ENCODE measurements around the gene PPP5C.
A peak's percentile ranks its signal among the peaks of the same experiment; 100 is the strongest.

Gene PPP5C

DNA sequence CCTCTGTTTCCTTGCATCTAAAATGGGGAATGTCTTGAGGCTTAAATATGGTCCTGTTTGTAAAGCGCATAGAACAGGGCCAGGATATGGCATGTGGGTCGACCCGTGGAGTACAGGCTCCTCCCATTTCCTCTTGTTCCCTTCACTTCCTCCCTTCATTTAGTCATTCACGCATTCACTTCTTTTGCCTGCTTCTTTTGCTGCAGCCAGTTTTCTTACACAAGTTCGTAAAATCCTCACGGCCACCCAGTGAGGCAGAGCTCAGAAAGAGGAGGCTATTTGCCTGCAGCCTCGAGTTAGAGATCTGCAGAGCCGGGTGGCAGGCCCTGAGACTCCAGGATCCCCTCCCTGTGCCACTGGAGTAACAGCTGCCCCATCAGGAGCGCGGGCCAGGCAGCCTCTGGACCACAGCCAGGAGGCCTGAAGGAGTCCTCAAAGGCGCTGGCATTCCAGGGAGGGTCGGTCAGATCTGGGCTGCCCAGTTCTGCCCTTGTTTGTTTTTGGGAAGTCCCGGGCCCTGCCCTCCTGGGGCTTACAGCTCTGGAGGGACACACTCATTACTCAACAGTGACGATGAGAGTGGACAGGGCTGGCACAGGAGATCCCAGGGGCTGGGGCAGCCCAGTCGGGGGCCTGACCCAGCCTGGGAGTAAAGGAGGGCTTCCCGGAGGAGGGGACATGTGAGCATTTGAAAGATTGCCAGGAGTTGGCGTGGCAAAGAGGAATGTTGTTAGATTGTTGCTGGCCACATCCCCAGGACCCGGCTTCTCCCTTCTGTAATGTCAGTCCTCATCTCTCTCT, 4.6 kb downstream of the PPP5C start:
- Histone ChIP-seq H3K4me1 (ENCODE audit: control insufficient read depth, insufficient read depth, low read length) (peaks cover 17% of the 10 kb centered on the region), H3K4me3 (ENCODE audit: low read depth, low read length) (no peak overlapping the region), H3K27me3 (ENCODE audit: control insufficient read depth, insufficient read depth, low read length) (no peaks in the 10 kb centered on the region), H3K36me3 (ENCODE audit: control insufficient read depth, insufficient read depth, low read length) (peaks cover 59% of the 10 kb centered on the region), H3K9ac (ENCODE audit: low read depth, low read length) (no peak overlapping the region), H3K27ac (ENCODE audit: low read depth, low read length) (no peak overlapping the region), H3K9me3 (ENCODE audit: control insufficient read depth, insufficient read depth, low read length) (no peaks in the 10 kb centered on the region)

DNA sequence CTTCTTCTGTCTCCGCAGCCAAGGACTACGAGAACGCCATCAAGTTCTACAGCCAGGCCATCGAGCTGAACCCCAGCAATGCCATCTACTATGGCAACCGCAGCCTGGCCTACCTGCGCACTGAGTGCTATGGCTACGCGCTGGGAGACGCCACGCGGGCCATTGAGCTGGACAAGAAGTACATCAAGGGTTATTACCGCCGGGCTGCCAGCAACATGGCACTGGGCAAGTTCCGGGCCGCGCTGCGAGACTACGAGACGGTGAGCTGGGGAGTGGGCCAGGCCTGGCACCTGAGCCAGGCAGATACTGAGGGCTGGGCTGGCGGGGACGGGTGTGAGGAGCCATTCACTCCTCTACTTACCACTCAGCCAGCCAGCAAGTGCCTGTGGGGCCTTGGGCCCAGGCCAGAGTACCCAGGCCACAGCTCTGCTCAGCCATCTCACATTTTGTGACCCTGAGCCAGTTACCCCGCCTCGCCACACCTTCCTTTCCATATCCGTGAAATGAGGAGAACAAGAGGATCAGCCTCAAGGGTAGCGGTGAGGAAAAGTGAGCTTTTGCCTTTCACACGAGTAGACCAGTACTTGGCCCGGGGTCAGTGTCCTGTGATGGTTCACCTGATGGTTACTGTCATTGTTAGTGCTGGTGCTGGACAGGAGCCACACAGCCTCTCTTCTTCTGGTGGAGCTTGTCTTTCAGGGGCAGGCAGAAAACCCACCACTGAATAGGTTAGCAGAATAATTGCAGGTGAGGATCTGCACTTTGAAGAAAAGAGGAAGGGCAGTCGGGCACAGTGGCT, 7.0 kb downstream of the PPP5C start:
- Histone ChIP-seq H3K27me3 (ENCODE audit: control insufficient read depth, insufficient read depth, low read length) (no peaks in the 10 kb centered on the region), H3K9ac (ENCODE audit: low read depth, low read length) (no peak overlapping the region), H3K4me3 (ENCODE audit: low read depth, low read length) (no peak overlapping the region), H3K9me3 (ENCODE audit: control insufficient read depth, insufficient read depth, low read length) (no peaks in the 10 kb centered on the region), H3K27ac (ENCODE audit: low read depth, low read length) (no peak overlapping the region), H3K4me1 (ENCODE audit: control insufficient read depth, insufficient read depth, low read length) (peaks cover 13% of the 10 kb centered on the region; the same call in 1 of the 2 replicates), H3K36me3 (ENCODE audit: control insufficient read depth, insufficient read depth, low read length) (peaks cover 76% of the 10 kb centered on the region)

DNA sequence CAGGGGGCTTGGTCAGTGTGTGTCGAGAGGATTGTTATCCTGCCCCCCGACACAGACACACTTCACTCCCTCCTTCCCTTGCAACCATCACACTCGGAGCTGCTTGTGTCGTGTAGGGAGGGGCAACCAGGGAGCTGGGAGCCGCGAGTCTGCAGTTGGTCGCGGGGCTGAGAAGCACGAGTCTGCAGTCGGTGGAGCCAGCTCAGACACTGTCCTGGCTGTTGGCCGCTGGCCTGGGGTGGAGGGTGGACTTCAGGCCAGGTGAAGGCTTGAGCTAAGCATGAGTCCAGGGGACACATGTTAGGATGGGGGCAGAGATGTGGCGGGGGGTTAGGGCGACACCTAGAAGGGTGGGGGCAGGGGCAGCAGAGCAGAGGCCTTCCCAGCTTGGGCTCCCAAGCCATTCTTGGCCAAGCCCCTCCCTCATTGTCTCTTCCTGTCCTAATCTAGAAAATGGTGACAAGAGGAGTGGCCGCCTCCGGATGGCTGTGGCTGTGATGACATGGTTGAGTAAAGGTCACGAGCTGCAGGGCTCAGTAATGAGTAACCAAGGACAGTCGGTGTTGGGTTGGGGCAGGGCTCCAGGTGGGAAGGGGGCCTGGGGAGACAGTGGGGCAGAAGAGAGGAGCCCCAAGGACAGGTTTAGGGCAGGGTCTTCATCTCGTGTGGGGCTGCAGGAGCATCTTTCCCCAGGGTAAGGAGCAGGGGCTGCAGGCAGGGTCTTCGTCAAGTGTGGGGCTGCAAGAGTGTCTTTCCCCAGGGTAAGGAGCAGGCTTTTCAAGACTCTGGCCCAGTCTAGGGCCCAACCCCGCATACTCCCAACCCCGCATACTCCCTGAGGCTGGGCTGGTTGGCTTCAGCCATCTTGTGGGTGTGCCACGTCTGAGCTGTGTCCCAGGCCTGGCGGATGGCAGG, 8.6 kb downstream of the PPP5C start:
- peaks cover 82% of the 10 kb centered on the region for H3K36me3 ChIP-seq (ENCODE audit: control insufficient read depth, insufficient read depth, low read length)
- no peaks in the 10 kb centered on the region for H3K27me3 ChIP-seq (ENCODE audit: control insufficient read depth, insufficient read depth, low read length)

GRCh38 chr19:46356149-46357055, 9.5 kb downstream of the PPP5C start:
- H3K36me3 ChIP-seq (ENCODE audit: control insufficient read depth, insufficient read depth, low read length), result peaks cover 78% of the 10 kb centered on the region

More for the DNA sequence above, 8.6 kb downstream of the PPP5C start:
- Histone ChIP-seq H3K4me1 (ENCODE audit: control insufficient read depth, insufficient read depth, low read length) (peaks cover 8% of the 10 kb centered on the region; the same call in 1 of the 2 replicates), H3K9me3 (ENCODE audit: control insufficient read depth, insufficient read depth, low read length) (no peaks in the 10 kb centered on the region), H3K9ac (ENCODE audit: low read depth, low read length) (no peak overlapping the region), H3K27ac (ENCODE audit: low read depth, low read length) (peak overlapping the region; percentile 24), H3K4me3 (ENCODE audit: low read depth, low read length) (no peak overlapping the region)

GRCh38 chr19:46357846-46358583, 11.1 kb downstream of the PPP5C start:
- H3K36me3 ChIP-seq (ENCODE audit: control insufficient read depth, insufficient read depth, low read length), result peaks cover 72% of the 10 kb centered on the region
- no peak overlapping the region for H3K27ac ChIP-seq (ENCODE audit: low read depth, low read length)
- no peaks in the 10 kb centered on the region for H3K27me3 ChIP-seq (ENCODE audit: control insufficient read depth, insufficient read depth, low read length)
- no peak overlapping the region for H3K9ac ChIP-seq (ENCODE audit: low read depth, low read length)
- no peaks in the 10 kb centered on the region for H3K9me3 ChIP-seq (ENCODE audit: control insufficient read depth, insufficient read depth, low read length)
- H3K4me3 ChIP-seq (ENCODE audit: low read depth, low read length), result no peak overlapping the region
- H3K4me1 ChIP-seq (ENCODE audit: control insufficient read depth, insufficient read depth, low read length), result no peaks in the 10 kb centered on the region

More at GRCh38 chr19:46356149-46357055, 9.5 kb downstream of the PPP5C start:
- H3K4me3 ChIP-seq (ENCODE audit: low read depth, low read length), result no peak overlapping the region
- H3K4me1 ChIP-seq (ENCODE audit: control insufficient read depth, insufficient read depth, low read length), result no peaks in the 10 kb centered on the region; the same call in 1 of the 2 replicates
- H3K9ac ChIP-seq (ENCODE audit: low read depth, low read length), result no peak overlapping the region
- H3K9me3 ChIP-seq (ENCODE audit: control insufficient read depth, insufficient read depth, low read length), result no peaks in the 10 kb centered on the region
- H3K27me3 ChIP-seq (ENCODE audit: control insufficient read depth, insufficient read depth, low read length), result no peaks in the 10 kb centered on the region
- peak overlapping the region; percentile 24 for H3K27ac ChIP-seq (ENCODE audit: low read depth, low read length)

DNA sequence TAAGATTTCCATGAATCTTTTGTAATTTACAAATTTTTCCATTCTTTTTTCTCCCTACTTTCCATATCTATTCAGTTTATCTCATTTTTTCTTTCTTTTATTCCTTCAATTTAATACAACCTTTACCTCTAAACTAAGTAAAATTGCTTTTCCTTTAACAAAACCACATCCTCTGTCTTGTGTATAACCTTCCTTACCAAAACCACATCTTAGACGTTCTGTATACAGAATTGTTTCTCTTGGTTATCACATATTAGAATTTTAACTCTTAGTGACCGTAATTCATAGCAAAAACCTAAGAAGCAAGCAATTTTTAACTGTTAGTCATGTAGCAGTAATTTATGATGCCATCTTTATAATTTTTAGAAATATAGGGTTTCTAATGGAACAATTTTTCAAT, 15.0 kb downstream of the PPP5C start:
- Histone ChIP-seq H3K4me1 (ENCODE audit: control insufficient read depth, insufficient read depth, low read length) (no peaks in the 10 kb centered on the region), H3K9ac (ENCODE audit: low read depth, low read length) (no peak overlapping the region), H3K27ac (ENCODE audit: low read depth, low read length) (no peak overlapping the region), H3K9me3 (ENCODE audit: control insufficient read depth, insufficient read depth, low read length) (no peaks in the 10 kb centered on the region), H3K27me3 (ENCODE audit: control insufficient read depth, insufficient read depth, low read length) (no peaks in the 10 kb centered on the region), H3K36me3 (ENCODE audit: control insufficient read depth, insufficient read depth, low read length) (peaks cover 66% of the 10 kb centered on the region), H3K4me3 (ENCODE audit: low read depth, low read length) (no peak overlapping the region)

DNA sequence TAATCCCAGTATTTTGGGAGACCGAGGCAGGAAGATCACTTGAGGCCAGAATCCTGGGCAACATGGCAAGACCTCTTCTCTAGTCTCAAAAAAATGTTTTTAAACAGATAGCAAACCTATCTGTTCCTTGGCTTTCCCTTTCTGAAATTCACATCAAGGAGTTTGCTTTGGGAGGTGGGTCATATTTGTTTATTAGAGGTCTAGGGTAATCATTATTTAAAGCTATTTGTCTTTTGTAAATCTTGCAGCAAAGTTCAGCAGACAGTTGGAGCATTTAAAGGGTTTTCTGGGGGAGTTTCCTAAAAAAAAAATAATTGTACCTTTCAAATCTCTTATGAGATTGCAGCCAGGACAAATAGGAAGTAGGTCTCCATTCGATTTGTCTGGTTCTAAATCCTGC, 17.5 kb downstream of the PPP5C start:
- Histone ChIP-seq H3K4me3 (ENCODE audit: low read depth, low read length) (no peak overlapping the region), H3K27me3 (ENCODE audit: control insufficient read depth, insufficient read depth, low read length) (no peaks in the 10 kb centered on the region), H3K36me3 (ENCODE audit: control insufficient read depth, insufficient read depth, low read length) (peaks cover 64% of the 10 kb centered on the region), H3K27ac (ENCODE audit: low read depth, low read length) (no peak overlapping the region), H3K4me1 (ENCODE audit: control insufficient read depth, insufficient read depth, low read length) (no peaks in the 10 kb centered on the region), H3K9me3 (ENCODE audit: control insufficient read depth, insufficient read depth, low read length) (no peaks in the 10 kb centered on the region), H3K9ac (ENCODE audit: low read depth, low read length) (no peak overlapping the region)

DNA sequence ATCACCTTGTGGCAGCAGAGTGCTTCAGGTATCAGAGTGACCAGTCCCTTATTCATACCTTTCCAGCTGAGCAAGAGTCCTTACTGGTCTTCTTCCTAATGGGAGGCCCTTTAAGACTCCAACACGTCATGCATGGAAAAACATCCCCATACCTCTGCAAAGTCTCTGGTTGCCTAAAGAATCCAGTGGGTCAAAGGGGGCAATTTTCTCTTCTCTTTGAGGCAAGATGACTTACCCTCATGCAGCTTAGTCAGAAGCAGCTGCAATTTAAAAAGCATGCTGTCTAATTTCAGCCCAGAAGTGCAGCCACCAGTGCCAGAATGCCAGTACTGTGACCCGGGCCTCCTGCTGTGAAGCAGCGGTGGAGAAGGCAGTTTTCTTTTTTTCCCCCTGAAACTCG, 18.7 kb downstream of the PPP5C start:
- Histone ChIP-seq H3K27ac (ENCODE audit: low read depth, low read length) (no peak overlapping the region), H3K4me3 (ENCODE audit: low read depth, low read length) (no peak overlapping the region), H3K4me1 (ENCODE audit: control insufficient read depth, insufficient read depth, low read length) (no peaks in the 10 kb centered on the region), H3K9me3 (ENCODE audit: control insufficient read depth, insufficient read depth, low read length) (no peaks in the 10 kb centered on the region), H3K27me3 (ENCODE audit: control insufficient read depth, insufficient read depth, low read length) (no peaks in the 10 kb centered on the region), H3K9ac (ENCODE audit: low read depth, low read length) (no peak overlapping the region), H3K36me3 (ENCODE audit: control insufficient read depth, insufficient read depth, low read length) (peaks cover 68% of the 10 kb centered on the region)

DNA sequence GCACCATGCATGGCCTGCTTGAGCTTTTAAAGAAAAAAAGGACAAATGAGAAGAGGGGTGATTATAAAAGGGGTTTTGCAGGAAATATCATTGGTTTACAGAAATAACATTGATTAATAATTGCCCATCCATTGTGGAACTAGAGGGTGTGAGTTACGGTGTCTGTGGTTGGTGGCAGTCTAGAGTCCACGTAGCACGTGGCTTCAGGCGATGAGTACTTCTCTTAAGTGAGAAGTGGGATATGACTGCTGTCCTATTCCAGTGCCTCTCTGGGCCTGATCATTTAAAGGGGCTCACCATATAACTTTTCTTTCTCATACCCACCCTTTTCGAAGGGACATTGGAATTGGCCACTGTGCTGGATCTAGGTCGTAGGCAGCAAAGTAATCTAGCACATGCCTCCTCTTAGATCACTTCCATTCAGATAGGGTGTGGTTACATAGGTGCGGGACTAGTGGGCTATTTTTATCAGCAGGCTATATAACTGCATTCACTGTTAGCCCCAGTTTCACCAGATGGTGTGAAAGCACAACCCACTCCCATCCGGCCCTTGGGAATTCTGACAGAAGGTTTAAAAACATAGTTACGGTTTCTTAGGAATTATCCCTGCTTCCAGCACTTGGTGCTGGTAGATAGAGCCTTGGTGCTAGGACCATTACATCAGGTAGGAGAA, 19.9 kb downstream of the PPP5C start:
- Histone ChIP-seq H3K27me3 (ENCODE audit: control insufficient read depth, insufficient read depth, low read length) (no peaks in the 10 kb centered on the region), H3K9me3 (ENCODE audit: control insufficient read depth, insufficient read depth, low read length) (no peaks in the 10 kb centered on the region), H3K27ac (ENCODE audit: low read depth, low read length) (no peak overlapping the region), H3K36me3 (ENCODE audit: control insufficient read depth, insufficient read depth, low read length) (peaks cover 63% of the 10 kb centered on the region), H3K4me3 (ENCODE audit: low read depth, low read length) (no peak overlapping the region), H3K4me1 (ENCODE audit: control insufficient read depth, insufficient read depth, low read length) (no peaks in the 10 kb centered on the region; the same call in 1 of the 2 replicates), H3K9ac (ENCODE audit: low read depth, low read length) (no peak overlapping the region)
